Lower lobe of right lung (tissue), 2 donors: ENCODE results near the gene DDX41. TPM values are rescaled to one million over a fixed set of nuclear protein-coding genes. Genes with fewer than 3 reads are reported as not detected.
"Not testable (repeated sequence)": the region's sequence is repeated elsewhere in the genome, so short reads cannot be mapped to it uniquely, and the experiment has no call there.

Experiments
- ATAC-seq, 2 donors: fragments of 200-7000 bp; cut with Tn5 transposase; one replicate each; pipeline ENCODE4 v1.9.1; 2020 to 2022; ENCODE audit warnings: mild to moderate bottlenecking in 2 of 2, moderate library complexity in 2 of 2
- DNase-seq: peaks from one replicate; pipeline ENCODE4 v3.0.0-alpha.2; 2020
- H3K27ac ChIP-seq: fragments of 200-600 bp; one replicate; pipeline ENCODE4 v1.8.0; 2022
- H3K27me3 ChIP-seq: fragments of 200-600 bp; one replicate; pipeline ENCODE4 v1.8.0; 2022; ENCODE audit warnings: low read depth
- H3K36me3 ChIP-seq: fragments of 200-600 bp; one replicate; pipeline ENCODE4 v1.8.0; 2022; ENCODE audit warnings: mild to moderate bottlenecking
- H3K4me1 ChIP-seq: fragments of 200-600 bp; one replicate; pipeline ENCODE4 v1.8.0; 2022
- H3K4me3 ChIP-seq: fragments of 200-600 bp; one replicate; pipeline ENCODE4 v1.8.0; 2022; ENCODE audit warnings: mild to moderate bottlenecking
- H3K9me3 ChIP-seq: fragments of 200-600 bp; one replicate; pipeline ENCODE4 v1.8.0; 2022
- intact Hi-C: fragments of 100-400 bp; cut with DNase I; formaldehyde crosslinking; loops from one replicate; pipeline ENCODE4 v1.11.0; 2022
- total RNA-seq: library from RNA; stranded (reverse); fragmentation: NEBNext Ultra II Directional; extraction: Animal tissue kit (Norgen Biotek cat#: 25700); gene quantifications from one replicate; pipeline ENCODE4 v1.2.1, GENCODE V29; 2021
- TF ChIP-seq, protein P1 (sequence below): fragments of 200-600 bp; IDR thresholded peaks from one replicate; pipeline ENCODE4 v1.8.0; 2022; ENCODE audit warnings: antibody characterized with exemption, mild to moderate bottlenecking
- donor health status: DM: no; HTN: yes; CAD: no; lungs with severe emphysema.

The DDX41 gene
- total RNA-seq, 1 donor from 2014 or later: 69.4 TPM

DNA sequence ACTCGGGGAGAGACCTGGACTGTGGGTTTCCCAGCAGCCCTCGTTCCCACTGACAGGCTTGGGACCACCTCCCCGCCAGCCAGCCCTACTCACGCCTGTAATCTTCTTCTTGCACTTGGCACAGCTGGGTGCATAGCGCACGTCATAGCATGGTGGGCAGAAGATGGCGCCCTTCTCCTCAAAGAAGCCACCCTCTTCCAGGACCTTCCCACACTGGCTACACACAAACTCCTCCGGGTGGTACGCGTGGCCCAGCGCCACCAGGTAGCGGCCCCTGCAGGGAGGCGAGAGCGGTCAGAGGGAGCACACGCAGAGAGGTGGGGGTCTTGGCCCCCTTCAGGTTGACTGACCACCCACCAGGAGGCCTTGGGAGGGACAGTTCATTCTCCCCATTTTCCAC is 28.8 kb downstream of the DDX41 start:
- H3K36me3 ChIP-seq: peaks cover 79% of the 10 kb centered on the region

GRCh38 chr5:177487144-177487543 is 29.6 kb downstream of the DDX41 start:
- Histone ChIP-seq H3K36me3 (peaks cover 80% of the 10 kb centered on the region), H3K9me3 (no peaks in the 10 kb centered on the region), H3K4me1 (no peaks in the 10 kb centered on the region), H3K27ac (no peak overlapping the region), H3K4me3 (no peak overlapping the region), H3K27me3 (no peaks in the 10 kb centered on the region)
- DNase-seq (no peak), ATAC-seq (no peak)
- TF ChIP-seq, protein P1, sequence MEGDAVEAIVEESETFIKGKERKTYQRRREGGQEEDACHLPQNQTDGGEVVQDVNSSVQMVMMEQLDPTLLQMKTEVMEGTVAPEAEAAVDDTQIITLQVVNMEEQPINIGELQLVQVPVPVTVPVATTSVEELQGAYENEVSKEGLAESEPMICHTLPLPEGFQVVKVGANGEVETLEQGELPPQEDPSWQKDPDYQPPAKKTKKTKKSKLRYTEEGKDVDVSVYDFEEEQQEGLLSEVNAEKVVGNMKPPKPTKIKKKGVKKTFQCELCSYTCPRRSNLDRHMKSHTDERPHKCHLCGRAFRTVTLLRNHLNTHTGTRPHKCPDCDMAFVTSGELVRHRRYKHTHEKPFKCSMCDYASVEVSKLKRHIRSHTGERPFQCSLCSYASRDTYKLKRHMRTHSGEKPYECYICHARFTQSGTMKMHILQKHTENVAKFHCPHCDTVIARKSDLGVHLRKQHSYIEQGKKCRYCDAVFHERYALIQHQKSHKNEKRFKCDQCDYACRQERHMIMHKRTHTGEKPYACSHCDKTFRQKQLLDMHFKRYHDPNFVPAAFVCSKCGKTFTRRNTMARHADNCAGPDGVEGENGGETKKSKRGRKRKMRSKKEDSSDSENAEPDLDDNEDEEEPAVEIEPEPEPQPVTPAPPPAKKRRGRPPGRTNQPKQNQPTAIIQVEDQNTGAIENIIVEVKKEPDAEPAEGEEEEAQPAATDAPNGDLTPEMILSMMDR: no peak
- intact Hi-C loops: no loop called here

More for the DNA sequence above, 28.8 kb downstream of the DDX41 start:
- TF ChIP-seq, protein P1: no peak
- H3K27ac ChIP-seq: no peak overlapping the region
- H3K27me3 ChIP-seq: no peaks in the 10 kb centered on the region
- intact Hi-C loops: no loop called here
- ATAC-seq (no peak), DNase-seq (no peak)
- H3K9me3 ChIP-seq: no peaks in the 10 kb centered on the region
- peaks cover under 1% of the 10 kb centered on the region for H3K4me1 ChIP-seq
- H3K4me3 ChIP-seq: no peak overlapping the region

- H3K36me3 ChIP-seq: peaks cover 76% of the 10 kb centered on the region
- no peak for ATAC-seq
- no peak for DNase-seq
These were observed 30.5 kb downstream of the DDX41 start for GRCh38 chr5:177486256-177486655.

DNA sequence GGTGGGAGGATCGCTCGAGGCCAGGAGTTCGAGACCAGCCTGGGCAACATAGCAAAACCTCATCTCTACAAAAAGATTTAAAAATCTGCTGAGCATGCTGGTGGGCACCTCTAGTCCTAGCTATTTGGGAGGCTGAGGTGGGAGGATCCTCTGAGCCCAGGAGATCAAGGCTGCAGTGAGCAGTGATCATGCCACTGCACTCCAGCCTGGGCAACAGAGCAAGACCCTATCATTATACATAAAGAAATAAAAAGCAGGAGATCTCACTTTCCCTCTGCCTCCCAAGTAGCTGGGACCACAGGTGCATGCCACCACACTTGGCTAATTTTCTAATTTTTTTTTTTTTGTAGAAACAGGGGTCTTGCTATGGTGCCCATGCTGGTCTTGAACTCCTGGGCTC is 31.0 kb downstream of the DDX41 start:
- H3K27ac ChIP-seq, H3K27me3 ChIP-seq, DNase-seq, ATAC-seq, H3K4me3 ChIP-seq, H3K9me3 ChIP-seq, intact Hi-C loops, H3K4me1 ChIP-seq: not testable (repeated sequence)
- peaks cover 71% of the 10 kb centered on the region for H3K36me3 ChIP-seq

More at GRCh38 chr5:177486256-177486655, 30.5 kb downstream of the DDX41 start:
- no peaks in the 10 kb centered on the region for H3K4me1 ChIP-seq
- no peaks in the 10 kb centered on the region for H3K9me3 ChIP-seq
- H3K27me3 ChIP-seq: no peaks in the 10 kb centered on the region
- H3K4me3 ChIP-seq: no peak overlapping the region
- intact Hi-C loops: no loop called here
- TF ChIP-seq, protein P1: no peak
- no peak overlapping the region for H3K27ac ChIP-seq

DNA sequence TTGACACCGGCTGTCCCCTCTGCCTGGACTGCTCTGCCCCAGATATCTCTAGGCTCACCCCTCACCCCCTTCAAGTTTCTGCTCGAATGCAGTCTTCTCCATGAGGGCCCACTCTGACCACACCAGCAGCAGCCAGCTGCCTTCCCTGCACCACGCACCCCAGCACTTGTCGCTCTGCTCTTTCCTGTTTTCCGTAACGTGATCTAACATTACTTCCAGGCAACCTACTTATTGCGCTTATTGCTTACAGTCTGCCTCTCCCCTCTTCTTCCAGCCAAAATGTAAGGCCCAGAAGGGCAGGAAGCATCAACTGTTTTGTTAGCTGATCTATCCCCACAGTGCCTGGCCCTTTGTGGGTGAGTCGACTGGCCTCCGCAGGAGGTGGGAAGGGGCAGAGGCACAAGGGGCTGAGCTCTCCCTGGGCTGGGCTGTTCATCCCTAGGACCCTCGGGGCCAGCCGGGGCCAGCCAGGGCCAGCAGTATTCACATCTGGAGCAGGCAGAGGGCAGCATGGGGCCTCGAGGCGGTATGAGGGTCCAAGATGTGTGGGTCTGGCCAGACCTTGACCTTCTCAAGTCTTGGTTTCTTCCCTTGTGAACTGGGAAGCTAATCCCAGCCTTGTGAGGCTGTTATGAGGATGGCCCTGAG is 31.7 kb downstream of the DDX41 start:
- peaks cover 66% of the 10 kb centered on the region for H3K36me3 ChIP-seq
- no peak overlapping the region for H3K4me3 ChIP-seq
- H3K9me3 ChIP-seq: no peaks in the 10 kb centered on the region
- intact Hi-C loops: no loop called here
- H3K4me1 ChIP-seq: peaks cover 4% of the 10 kb centered on the region
- no peaks in the 10 kb centered on the region for H3K27me3 ChIP-seq
- H3K27ac ChIP-seq: no peak overlapping the region
- ATAC-seq (no peak), DNase-seq (no peak)
- TF ChIP-seq, protein P1: no peak

GRCh38 chr5:177483994-177484901 is 32.5 kb downstream of the DDX41 start:
- TF ChIP-seq, protein P1: no peak
- H3K36me3 ChIP-seq: peaks cover 58% of the 10 kb centered on the region
- H3K4me1 ChIP-seq: peaks cover 11% of the 10 kb centered on the region
- ATAC-seq: no peak
- no peak overlapping the region for H3K4me3 ChIP-seq
- H3K27me3 ChIP-seq: no peaks in the 10 kb centered on the region
- intact Hi-C loops: no loop called here
- no peak for DNase-seq
- no peak overlapping the region for H3K27ac ChIP-seq
- H3K9me3 ChIP-seq: no peaks in the 10 kb centered on the region
